GM18870 (cell line): ENCODE measurements around the gene FAM117B.
"Not testable (repeated sequence)": the region's sequence is repeated elsewhere in the genome, so short reads cannot be mapped to it uniquely, and the experiment has no call there.

Experiments used
- ATAC-seq: cut with Tn5 transposase; IDR thresholded peaks from one replicate; pipeline ENCODE4 v1.9.1; 2021; ENCODE audit warnings: moderate library complexity; ENCODE audit not compliant: unreplicated experiment

Gene FAM117B

DNA sequence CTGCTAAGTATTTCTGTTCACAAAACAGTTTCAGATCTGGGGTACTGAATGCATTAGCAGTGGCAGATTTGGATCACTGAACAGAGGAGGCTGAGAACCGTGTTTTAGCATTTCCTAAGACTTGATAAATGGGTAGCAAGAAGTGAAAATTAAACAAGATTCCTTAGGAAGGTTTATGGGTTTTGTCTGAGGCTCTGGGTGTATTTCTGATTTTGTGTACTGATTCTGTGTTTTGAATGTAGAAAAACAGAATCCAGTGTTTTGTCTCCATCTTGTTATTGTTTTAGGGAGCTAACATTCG is 1.4 kb downstream of the FAM117B start:
- ATAC-seq, result no peak

DNA sequence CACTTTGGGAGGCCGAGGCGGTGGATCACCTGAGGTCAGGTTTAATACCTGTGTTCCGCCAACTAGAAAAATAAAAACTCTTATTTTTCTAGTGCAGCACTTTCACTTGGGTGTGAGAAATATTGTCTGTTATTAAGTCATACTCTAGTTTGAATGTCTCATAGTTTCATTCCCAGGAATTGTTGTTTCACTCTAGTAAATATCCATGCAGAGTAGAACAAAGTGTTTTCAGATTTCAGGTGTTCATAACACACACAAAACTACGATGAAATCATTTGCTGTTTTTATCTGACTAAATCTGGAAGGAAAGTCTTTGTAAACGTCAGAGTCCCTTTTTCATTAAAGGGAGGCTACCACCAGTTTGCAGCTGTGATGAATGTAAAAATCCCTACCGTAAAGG is 4.0 kb downstream of the FAM117B start:
- no peak for ATAC-seq

DNA sequence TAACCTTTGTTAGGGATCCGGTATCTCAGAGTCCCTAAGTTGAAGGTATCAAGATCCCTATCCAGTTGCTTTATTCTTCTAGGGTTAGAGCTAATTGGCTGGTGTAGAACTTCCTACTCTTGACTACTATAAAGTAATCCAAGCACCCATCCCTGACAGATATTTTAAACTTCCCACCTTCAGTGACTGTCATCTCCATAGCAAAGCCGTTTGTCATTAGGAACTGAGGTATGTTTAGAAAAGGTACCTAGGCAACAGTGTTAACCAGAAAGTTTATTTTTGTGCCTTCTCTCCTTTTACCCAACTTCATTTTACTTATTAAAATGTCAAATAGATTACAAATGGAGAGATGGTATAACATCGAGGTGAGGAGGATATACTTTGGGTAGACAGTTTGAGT is 4.5 kb downstream of the FAM117B start:
- ATAC-seq, result no peak

DNA sequence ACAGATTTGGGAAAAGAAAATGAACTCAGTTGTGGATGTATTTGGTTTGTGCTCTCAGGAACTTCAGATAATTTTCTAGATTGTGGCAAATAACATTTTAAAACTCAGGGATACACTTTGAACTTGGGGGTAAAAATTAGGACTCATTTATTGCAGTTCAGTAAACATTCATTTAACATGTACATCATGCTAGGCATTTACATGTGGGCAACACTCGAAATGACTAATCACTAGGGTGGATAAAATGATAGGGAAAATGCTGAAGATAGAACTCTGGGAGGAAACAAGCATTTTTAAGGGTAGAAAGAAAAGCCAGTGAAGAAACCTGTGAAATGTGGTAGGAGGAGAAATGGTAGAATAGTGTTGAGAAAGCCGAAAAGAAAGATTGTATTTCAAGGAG is 7.8 kb downstream of the FAM117B start:
- ATAC-seq, result no peak

DNA sequence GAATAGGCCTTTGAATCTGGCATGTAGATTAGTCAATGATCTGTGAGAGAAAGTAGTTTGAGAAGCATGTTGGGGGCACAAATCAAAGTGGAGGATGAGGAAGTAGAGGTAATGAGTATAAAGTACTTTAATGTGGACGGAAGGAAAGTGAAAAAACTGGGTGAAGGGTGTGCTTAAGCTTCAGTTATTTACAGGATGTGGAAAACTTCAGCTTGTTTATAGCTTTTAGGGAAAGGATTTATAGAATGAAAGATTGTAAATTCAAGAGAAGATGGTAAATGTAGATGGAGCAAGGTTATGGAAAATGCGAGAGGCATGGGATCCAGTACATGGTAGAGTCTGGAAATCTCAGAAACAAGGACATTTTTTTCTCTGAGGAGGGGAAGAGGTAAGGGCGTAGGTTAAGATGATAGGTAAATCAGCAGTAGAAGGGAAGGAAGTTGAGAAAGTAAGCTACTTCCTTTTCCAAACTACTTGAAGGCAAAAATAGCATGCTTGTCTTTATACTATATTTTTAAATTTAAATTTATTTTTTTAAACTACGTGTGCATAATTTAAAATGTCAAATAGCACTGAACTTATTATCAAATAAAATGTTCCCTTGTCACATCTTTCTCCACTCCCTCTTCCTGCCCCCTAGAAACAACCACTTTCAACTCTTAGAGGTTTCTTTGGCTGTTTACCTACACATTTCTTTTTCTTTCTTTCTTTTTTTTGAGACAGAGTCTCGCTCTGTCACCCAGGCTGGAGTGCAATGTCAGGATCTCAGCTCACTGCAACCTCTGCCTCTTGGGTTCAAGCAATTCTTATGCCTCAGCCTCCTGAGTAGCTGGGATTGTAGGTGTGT is 8.5 kb downstream of the FAM117B start:
- ATAC-seq, result no peak

DNA sequence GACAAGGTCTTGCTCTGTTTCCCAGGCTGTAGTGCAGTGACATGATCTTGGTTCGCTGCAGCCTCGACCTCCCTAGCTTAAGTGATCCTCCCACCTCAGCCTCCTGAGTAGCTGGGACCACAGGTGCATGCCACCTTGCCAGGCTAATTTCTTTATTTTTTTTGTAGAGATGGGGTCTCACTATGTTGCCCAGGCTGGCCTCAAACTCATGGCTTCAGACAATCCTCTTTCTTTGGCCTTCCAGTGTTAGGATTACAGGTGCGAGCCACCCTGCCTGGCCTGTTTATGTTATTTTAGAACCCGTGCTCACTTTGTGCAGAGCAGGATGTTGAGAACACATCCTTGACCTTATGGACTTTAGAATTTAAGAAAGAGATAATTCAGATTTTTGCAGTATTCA is 17.4 kb downstream of the FAM117B start:
- no peak for ATAC-seq

DNA sequence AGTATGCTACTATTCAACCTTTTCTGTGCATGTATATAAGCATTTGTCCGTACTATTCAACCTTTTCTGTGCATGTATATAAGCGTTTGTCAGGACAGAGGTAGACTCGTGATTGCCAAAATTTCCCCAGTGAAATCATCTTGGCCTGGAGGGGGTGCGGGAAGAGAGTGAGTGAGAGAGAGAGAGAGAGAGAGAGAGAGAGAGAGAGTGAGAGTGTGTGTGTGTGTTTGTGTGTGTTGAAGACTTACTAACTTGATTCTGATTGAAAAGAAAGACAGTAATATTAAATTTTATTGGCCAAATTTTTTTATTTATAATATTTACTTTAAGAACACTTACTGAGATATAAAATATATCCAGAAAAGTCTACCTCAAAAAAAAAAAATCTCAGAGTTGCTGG is 19.1 kb downstream of the FAM117B start:
- ATAC-seq, result no peak

DNA sequence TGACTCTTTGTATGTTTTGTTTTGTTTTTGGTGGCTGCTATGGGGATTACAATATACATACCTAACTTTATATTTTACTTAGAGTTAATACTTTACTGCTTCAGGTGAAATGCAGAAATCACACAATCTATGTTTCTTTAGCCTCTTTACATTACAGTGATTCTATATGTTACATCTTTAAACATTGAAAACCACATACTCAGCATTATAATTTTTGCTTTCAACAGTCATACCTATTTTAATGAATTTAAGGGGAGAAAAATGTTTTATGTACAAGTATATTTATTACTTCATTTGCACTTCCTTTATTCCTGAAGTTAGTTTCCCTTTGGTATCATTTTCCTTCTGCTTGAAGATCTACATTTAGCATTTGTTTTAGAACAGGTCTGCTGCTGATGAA is 23.1 kb downstream of the FAM117B start:
- no peak for ATAC-seq

DNA sequence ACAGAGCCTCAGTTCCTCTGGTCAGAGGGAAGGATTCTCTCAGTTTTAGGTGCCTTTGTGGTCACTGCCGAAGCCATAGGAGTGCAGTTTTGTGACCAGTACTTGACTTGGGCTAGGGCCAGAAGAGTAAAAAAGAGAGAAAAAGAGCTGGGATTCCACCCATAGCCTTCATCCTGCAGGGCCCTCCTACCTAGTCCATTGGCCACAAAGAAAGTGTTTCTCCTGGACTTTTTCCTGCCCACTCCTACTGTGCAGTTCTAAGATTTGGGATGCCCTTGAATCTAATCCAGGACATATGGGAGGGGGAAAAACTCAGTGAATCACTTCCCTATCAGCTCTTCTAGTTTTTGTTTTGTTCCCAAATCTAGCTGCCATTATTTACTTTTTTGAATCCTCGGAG is 26.0 kb downstream of the FAM117B start:
- ATAC-seq, result no peak

DNA sequence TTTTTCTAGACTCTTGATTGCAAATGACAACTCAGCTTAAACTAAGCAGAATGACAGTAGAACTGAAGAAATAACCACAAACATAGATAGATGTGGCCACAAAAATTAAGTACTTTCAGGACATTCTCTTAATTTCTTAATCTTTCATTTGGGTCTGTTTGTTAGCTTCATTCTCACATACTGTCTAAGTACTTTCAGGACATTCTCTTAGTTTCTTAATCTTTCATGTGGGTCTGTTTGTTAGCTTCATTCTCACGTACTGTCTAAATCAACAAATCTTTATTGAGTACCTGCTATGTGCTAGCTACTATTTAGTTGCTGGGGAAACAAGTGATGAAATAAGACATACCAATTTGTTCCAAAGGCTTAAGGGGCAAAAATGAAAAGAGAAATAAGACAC is 35.1 kb downstream of the FAM117B start:
- no peak for ATAC-seq

DNA sequence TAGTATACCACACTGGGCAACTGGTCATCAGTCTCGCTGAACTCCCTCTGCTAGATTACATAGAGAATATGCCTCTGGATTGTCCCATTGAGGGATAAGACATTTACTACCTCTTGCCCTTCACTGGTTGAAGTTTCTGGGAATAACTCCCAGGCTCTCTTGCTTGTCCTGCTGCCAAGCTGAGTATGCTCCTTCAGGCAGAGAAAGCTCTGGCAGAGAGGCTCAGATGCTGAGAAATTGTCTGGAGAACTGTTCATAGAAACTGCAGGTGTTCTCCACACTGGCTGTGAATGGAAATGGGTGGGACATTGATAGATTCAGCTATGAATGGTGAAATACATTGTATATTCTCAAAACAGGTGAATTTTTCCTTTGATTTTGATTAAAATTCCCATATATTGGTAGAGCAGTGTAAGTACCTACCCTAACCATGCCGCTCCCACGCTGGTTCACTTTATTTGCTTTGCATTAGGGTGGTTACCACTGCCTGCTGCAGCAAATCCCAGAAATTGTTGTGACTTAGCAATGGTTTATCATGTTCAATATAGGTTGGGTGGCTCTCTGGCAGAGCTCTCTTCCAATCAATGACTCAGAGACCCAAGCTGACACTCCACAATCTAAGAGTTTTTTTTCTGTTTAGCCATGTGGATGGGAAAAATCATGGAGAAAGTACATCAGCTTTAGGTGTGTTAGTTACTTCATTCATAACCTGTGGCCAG is 36.7 kb downstream of the FAM117B start:
- ATAC-seq, result no peak

DNA sequence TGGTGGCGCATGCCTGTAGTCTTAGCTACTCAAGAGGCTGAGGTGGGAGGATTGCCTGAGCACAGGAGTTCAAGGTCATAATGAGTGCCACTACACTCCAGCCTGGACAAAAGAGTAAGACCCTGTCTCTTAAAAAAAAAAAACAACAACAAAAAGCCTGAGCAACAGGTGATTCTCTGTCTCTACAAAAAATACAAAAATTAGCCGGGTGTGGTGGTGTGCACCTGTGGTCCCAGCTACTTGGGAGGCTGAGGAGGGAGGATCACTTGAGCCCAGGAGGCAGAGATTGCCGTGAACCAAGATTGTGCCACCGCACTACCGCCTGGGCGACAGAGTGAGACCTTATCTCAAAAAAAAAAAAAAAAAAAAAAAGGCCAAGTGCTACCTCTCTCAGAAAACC is 40.3 kb downstream of the FAM117B start:
- ATAC-seq, result not testable (repeated sequence)

DNA sequence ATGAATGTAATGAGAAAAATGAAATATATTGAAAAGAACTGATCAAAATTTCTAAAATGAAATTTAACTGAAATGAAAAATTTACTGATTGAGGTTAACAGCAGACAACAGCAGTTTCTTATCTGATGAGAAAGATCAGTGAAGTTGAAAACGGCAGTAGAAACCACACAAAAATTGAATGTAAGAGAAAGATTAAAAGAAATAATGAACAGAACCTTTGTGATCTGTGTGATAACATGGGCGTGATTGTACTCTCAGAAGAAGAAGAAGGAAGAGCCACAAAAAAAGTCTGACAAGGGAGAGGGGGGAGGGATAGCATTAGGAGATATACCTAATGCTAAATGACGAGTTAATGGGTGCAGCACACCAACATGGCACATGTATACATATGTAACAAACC is 45.2 kb downstream of the FAM117B start:
- no peak for ATAC-seq

DNA sequence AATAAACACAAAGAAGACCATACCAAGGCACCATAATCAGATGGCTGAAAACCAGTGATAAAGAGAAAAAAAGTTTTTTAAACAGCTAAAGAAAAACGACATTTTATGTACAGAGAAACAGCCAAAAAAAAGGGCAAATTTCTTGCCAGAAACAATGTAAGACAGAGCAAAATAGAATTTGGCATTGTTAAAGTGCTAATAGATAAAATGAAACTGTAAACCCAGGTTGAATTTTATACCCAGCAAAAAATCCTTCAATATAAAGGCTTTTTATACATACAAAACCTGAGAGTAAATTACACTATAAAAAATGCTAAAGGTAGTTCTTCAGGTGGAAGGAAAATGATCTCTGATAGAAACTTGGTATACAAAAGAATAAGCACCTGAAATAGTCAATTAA is 45.7 kb downstream of the FAM117B start:
- no peak for ATAC-seq

DNA sequence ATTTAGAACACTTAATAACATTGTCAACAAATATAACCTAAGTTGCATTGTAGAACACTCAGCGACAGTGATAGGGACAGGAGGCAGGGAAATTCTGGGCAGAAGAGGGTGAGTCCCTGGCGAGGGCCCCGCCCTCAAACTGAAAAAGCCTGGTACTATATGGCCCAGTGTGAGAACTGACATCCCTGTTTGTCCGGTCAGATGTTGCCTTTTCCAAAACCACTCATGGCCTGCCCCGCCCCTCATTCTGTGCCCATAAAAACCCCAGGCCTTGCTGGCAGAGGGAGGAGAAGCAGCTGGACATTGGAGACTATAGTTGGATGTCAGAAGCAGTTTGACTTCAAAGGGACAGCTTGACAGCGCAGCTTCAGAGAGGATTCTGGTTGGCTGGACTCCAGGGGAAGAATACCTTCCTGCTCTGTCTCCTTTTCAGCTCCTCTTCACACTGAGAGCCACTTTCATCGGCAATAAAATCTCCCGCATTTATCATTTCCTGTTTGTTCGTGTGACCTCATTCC is 47.0 kb downstream of the FAM117B start:
- no peak for ATAC-seq

DNA sequence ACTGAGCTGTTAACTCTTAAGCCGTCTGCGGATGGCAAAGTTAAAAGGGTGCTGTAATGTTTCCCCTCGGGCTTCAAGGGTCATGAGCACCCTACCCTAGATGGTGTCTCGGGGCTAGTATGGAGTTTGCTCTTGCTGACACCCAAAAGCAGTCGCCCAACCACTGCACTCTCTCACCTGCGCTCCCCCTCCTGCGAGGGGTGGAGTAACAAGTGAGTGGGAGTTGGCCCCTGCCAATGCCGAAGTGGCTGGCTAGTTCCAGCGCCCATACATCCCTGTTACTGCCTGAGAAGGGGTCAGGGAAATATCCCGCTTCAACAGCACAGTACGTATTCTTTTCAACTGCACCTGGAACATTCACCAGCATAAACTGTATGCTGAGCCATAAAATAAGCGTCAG is 47.5 kb downstream of the FAM117B start:
- no peak for ATAC-seq

DNA sequence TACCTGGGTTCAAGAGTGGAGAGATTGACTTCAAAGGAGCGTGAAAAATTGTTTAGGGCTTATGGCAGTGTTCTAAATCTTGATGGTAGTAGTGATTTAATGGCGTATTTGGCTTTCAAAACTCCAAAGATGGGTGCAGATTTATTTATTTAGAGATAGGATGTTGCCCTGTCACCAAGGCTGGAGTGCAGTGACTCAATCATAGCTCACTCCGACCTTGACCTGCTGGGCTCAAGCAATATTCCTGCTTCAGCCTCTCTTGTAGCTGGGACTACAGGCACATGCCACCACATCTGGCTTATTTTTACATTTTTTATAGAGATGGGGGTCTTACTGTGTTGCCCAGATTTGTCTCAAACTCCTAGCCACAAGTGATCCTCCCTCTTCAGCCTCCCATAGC is 52.5 kb downstream of the FAM117B start:
- ATAC-seq, result no peak

DNA sequence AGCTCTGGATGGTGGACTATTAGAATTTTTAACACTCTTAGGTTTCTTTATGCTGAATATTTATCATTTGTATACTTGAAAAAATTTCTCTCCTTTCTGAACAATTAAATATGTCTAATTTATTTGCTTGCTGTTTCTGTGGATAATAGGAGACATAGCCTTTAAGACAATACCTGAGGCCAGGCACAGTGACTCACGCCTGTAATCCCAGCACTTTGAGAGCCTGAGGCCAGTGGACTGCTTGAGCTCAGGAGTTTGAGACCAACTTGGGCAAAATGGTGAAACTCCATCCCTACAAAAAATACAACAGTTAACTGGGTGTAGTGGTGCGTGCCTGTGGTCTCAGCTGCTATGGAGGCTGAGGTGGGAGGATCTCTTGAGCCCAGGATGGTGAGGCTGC is 54.7 kb downstream of the FAM117B start:
- ATAC-seq, result no peak

DNA sequence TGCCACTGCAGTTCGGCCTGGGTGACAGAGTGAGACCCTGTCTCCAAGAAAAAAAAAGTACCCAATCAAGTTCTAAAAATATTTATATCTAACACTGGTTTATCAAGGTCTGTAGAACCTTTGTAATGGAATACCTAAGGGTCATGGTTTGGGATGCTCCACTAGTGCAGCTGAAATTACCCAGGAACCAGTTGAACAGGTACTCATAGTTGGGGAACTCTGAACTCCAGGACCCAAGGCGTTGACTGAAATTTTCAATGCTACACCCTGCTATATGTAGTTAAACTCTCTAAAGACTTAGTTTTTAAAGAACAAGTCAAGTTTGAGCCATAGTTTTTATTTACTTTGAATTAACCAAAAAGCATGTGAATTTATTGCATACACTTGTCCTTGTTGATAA is 55.1 kb downstream of the FAM117B start:
- no peak for ATAC-seq

DNA sequence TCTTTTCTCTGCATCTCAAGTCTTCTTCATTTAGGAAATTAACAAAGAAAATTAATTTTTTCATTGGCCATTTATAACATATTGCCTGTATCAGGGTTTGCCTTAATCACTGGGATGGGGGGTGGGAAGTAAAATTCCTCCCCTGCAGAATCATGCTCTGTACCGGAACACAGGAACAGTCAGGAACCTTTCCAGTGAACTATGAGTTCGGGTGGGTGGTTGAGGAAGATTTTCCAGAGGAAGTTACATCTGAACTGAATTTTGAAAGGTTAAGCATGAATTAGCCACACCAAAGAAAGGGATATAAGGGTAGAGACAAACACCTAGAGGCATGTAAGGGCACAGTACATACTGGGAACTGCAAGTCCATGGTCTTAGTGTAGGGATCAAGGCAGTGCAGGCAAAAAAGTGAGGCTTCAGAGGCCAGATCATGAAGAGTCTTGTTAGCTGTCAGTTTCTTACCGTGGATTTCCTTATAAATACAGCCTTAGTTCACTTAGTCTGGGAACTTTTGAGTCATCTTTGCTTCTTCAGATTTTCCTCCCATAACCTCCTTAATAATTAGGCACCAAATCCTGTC is 55.6 kb downstream of the FAM117B start:
- ATAC-seq, result no peak

DNA sequence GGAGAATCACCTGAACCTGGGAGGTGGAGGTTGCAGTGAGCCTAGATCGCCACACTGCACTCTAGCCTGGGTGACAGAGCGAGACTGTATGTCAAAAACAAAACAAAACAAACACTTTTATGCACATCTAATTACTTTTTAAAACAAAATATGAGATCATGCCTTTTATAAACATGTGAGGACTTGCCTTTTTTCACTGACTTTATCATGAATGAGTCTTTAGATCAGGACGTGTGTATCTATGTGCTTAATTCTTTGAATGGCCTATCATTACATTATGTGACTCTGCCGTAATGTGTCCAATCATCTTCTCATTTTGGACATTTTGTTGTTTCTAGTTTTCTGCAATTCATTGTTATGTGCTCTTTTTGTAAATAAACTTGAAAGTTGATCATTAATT is 58.7 kb downstream of the FAM117B start:
- no peak for ATAC-seq

DNA sequence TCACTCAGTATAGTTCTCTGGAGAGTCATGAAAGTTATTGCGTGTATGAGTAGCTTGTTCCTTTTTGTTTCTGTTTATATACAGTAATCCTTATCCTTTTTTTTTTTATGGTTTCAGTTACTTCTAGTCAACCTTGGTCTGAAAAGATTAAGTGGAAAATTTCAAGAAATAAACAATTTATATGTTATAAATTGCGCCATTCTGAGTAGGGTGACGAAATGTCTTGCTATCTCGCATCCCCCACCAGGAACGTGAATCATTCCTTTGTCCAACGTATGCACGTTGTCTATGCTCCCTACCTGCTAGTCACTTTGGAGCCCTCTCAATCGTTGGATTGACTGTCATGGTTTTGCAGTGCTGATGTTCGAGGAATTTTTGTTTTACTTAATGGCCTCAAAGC is 60.4 kb downstream of the FAM117B start:
- no peak for ATAC-seq
